K562 (cell line): ENCODE data around the gene CLPSL1. TPM values are rescaled to one million over a fixed set of nuclear protein-coding genes. Genes with fewer than 3 reads are reported as not detected.

Experiments used
- CHD1 ChIP-seq: fragments of 200-600 bp; sonication (generic); IDR thresholded peaks from one replicate; pipeline ENCODE4 v1.6.1; 2012; ENCODE audit warnings: mild to moderate bottlenecking, moderate library complexity, low read length, inconsistent platforms
- ESRRA ChIP-seq: fragments of 450-650 bp; IDR thresholded peaks from 2 replicates; pipeline ENCODE4 v1.6.1; 2014; ENCODE audit warnings: low read depth, mild to moderate bottlenecking, moderate library complexity, borderline replicate concordance
- NFE2 ChIP-seq: IDR thresholded peaks from 2 replicates; pipeline ENCODE4 v1.6.1; 2014; ENCODE audit warnings: antibody characterized with exemption, low read depth
- SP1 ChIP-seq: sonication (generic); formaldehyde crosslinking; IDR thresholded peaks from 2 replicates; pipeline ENCODE4 v1.8.1; 2022; ENCODE audit warnings: mild to moderate bottlenecking, missing genetic modification reagents
- YY1 ChIP-seq, 3 experiments: IDR thresholded peaks; 2 replicates each; pipeline ENCODE4 v1.6.1; 2011; ENCODE audit warnings: low read length in 2 of 3, mild to moderate bottlenecking in 2 of 3, moderate library complexity in 2 of 3, borderline replicate concordance in 1 of 3, control low read depth in 1 of 3, low read depth in 1 of 3; ENCODE audit not compliant: insufficient read depth in 3 of 3, insufficient replicate concordance in 2 of 3, control insufficient read depth in 1 of 3, insufficient read length in 1 of 3; ENCODE audit errors: extremely low read depth in 1 of 3
- ZKSCAN3 ChIP-seq: fragments of 250-450 bp; sonication (Bioruptor Pico); IDR thresholded peaks from 2 replicates; pipeline ENCODE4 v1.4.0; 2020
- ZNF77 ChIP-seq: fragments of 250-450 bp; sonication (Bioruptor Pico); IDR thresholded peaks from 2 replicates; pipeline ENCODE4 v1.5.0; 2020
- polyA plus RNA-seq, 8 experiments: library from polyadenylated mRNA; depleted of rRNA in 4 of 8; stranded (reverse) in 5 of 8; unstranded in 3 of 8; fragments of >200 nt; fragmentation: Nextera tagmentation in 2 of 8; fragmentation: Illumina TruSeq in 1 of 8; extraction: Ambion mirVana in 2 of 8; extraction: Trizol in 1 of 8; gene quantifications; 2 replicates each; pipeline versions ENCODE4 v1.2.1 to v1.2.3, GENCODE V29; 2011 to 2014; ENCODE audit warnings: inconsistent platforms in 1 of 8, missing spikeins in 1 of 8
- total RNA-seq, 7 experiments: library from RNA; depleted of rRNA in 6 of 7; stranded (reverse); fragments of >200 nt in 6 of 7; fragmentation: Illumina TruSeq in 2 of 7; extraction: Trizol in 2 of 7; gene quantifications; 2 replicates each; pipeline versions ENCODE4 v1.2.1 to v1.2.3, GENCODE V29; 2011 to 2021; ENCODE audit warnings: low replicate concordance in 1 of 7
- TF ChIP-seq, protein P1 (sequence below): sonication (generic); formaldehyde crosslinking; IDR thresholded peaks from 2 replicates; pipeline ENCODE4 v1.8.1; 2023; ENCODE audit warnings: mild to moderate bottlenecking, missing genetic modification reagents
- TF ChIP-seq, protein P2 (sequence below): IDR thresholded peaks from 3 replicates; pipeline ENCODE4 v1.6.1; 2011; ENCODE audit warnings: borderline replicate concordance, mild to moderate bottlenecking; ENCODE audit not compliant: insufficient read length, insufficient read depth
- TF ChIP-seq, protein P3 (sequence below): fragments of 250-450 bp; sonication (Bioruptor Pico); IDR thresholded peaks from 2 replicates; pipeline ENCODE4 v1.8.0; 2021; ENCODE audit warnings: moderate library complexity, mild to moderate bottlenecking, inconsistent platforms
- TF ChIP-seq, protein P4 (sequence below), 2 experiments: fragments of 450-650 bp in 1 of 2; sonication (generic) in 1 of 2; formaldehyde crosslinking in 1 of 2; IDR thresholded peaks; 2 replicates each; pipeline versions ENCODE4 v1.7.1 to v1.9.0; 2016 to 2022; ENCODE audit warnings: inconsistent platforms in 1 of 2, mild to moderate bottlenecking in 1 of 2, missing genetic modification reagents in 1 of 2

CLPSL1 gene
- total and polyA plus RNA-seq, 9 of the 15 experiments (the other 6 are each of a cell fraction or from before 2014, with no cell fraction given), result not detected

DNA sequence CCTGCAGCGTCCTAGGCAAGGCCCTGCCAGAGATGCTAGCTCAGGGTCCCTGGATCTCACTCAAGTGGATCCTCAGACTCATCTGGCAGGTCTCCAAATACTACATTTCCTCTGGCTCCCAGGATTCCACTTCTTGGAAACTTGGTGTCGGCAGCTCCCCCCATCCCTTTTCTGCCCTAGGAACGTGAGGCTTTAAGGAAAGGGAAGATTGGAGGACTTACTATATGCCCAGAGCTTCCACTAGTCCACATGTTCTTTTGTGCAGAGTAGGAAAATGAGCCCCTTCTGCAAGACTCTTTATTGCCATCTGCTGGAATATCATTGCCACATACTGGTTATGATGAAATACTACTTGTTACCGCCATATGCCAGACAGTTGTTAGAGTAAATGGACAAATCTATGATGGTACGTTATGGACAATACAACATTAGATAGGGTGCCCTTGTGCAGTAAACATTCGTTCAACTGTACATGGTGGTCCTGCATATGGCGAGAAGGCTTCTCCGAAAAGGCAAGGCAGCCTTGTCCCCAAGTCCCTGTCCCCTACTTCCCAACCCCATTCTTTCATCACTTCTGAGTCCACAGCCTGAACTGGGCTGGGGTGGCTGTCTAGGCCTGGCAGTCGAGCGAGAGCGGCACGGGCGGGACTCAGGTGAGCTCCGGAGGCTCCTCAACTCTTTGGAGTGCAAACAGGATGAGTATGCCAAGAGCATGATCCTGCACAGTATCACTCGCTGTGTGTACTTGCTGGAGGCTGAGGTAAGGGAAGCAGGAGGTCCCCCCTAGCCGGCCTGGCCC is 43.2 kb upstream of the CLPSL1 start (continued):
- no peak for TF ChIP-seq YY1 (IDR thresholded peaks at IDR 0.05; ENCODE audit: borderline replicate concordance in 1 of 3, control insufficient read depth in 1 of 3, extremely low read depth in 1 of 3, insufficient read depth in 3 of 3, insufficient read length in 1 of 3, insufficient replicate concordance in 2 of 3, low read depth in 1 of 3, low read length in 2 of 3)
- TF ChIP-seq, protein P1, sequence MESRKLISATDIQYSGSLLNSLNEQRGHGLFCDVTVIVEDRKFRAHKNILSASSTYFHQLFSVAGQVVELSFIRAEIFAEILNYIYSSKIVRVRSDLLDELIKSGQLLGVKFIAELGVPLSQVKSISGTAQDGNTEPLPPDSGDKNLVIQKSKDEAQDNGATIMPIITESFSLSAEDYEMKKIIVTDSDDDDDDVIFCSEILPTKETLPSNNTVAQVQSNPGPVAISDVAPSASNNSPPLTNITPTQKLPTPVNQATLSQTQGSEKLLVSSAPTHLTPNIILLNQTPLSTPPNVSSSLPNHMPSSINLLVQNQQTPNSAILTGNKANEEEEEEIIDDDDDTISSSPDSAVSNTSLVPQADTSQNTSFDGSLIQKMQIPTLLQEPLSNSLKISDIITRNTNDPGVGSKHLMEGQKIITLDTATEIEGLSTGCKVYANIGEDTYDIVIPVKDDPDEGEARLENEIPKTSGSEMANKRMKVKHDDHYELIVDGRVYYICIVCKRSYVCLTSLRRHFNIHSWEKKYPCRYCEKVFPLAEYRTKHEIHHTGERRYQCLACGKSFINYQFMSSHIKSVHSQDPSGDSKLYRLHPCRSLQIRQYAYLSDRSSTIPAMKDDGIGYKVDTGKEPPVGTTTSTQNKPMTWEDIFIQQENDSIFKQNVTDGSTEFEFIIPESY (CRISPR knock-in tag), result peak; percentile 98
- TF ChIP-seq ESRRA, result no peak
- no peak for TF ChIP-seq ZKSCAN3 (CRISPR knock-in tag)
- no peak for TF ChIP-seq ZNF77 (CRISPR knock-in tag)
- TF ChIP-seq, protein P2, sequence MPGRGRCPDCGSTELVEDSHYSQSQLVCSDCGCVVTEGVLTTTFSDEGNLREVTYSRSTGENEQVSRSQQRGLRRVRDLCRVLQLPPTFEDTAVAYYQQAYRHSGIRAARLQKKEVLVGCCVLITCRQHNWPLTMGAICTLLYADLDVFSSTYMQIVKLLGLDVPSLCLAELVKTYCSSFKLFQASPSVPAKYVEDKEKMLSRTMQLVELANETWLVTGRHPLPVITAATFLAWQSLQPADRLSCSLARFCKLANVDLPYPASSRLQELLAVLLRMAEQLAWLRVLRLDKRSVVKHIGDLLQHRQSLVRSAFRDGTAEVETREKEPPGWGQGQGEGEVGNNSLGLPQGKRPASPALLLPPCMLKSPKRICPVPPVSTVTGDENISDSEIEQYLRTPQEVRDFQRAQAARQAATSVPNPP, result no peak
- no peak for TF ChIP-seq NFE2
- TF ChIP-seq, protein P3, sequence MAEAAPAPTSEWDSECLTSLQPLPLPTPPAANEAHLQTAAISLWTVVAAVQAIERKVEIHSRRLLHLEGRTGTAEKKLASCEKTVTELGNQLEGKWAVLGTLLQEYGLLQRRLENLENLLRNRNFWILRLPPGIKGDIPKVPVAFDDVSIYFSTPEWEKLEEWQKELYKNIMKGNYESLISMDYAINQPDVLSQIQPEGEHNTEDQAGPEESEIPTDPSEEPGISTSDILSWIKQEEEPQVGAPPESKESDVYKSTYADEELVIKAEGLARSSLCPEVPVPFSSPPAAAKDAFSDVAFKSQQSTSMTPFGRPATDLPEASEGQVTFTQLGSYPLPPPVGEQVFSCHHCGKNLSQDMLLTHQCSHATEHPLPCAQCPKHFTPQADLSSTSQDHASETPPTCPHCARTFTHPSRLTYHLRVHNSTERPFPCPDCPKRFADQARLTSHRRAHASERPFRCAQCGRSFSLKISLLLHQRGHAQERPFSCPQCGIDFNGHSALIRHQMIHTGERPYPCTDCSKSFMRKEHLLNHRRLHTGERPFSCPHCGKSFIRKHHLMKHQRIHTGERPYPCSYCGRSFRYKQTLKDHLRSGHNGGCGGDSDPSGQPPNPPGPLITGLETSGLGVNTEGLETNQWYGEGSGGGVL, result no peak
- no peak for TF ChIP-seq SP1 (CRISPR knock-in tag)
- TF ChIP-seq, protein P4, sequence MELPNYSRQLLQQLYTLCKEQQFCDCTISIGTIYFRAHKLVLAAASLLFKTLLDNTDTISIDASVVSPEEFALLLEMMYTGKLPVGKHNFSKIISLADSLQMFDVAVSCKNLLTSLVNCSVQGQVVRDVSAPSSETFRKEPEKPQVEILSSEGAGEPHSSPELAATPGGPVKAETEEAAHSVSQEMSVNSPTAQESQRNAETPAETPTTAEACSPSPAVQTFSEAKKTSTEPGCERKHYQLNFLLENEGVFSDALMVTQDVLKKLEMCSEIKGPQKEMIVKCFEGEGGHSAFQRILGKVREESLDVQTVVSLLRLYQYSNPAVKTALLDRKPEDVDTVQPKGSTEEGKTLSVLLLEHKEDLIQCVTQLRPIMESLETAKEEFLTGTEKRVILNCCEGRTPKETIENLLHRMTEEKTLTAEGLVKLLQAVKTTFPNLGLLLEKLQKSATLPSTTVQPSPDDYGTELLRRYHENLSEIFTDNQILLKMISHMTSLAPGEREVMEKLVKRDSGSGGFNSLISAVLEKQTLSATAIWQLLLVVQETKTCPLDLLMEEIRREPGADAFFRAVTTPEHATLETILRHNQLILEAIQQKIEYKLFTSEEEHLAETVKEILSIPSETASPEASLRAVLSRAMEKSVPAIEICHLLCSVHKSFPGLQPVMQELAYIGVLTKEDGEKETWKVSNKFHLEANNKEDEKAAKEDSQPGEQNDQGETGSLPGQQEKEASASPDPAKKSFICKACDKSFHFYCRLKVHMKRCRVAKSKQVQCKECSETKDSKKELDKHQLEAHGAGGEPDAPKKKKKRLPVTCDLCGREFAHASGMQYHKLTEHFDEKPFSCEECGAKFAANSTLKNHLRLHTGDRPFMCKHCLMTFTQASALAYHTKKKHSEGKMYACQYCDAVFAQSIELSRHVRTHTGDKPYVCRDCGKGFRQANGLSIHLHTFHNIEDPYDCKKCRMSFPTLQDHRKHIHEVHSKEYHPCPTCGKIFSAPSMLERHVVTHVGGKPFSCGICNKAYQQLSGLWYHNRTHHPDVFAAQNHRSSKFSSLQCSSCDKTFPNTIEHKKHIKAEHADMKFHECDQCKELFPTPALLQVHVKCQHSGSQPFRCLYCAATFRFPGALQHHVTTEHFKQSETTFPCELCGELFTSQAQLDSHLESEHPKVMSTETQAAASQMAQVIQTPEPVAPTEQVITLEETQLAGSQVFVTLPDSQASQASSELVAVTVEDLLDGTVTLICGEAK (IDR thresholded peaks at IDR 0.05), result no peak
- TF ChIP-seq, protein P4 (CRISPR knock-in tag; IDR thresholded peaks at IDR 0.05), result no peak
- TF ChIP-seq CHD1, result no peak
